Neutrophil (primary cell): Measurements from ENCODE around the gene GPM6B.

Experiments used
- H3K27ac ChIP-seq: fragments of 200-600 bp; sonication (generic); 2 replicates; pipeline ENCODE4 v1.5.1; 2016; ENCODE audit warnings: mild to moderate bottlenecking, moderate library complexity
- H3K27me3 ChIP-seq: fragments of 200-600 bp; sonication (generic); 2 replicates; pipeline ENCODE4 v1.6.0; 2016; ENCODE audit warnings: mild to moderate bottlenecking
- H3K36me3 ChIP-seq: fragments of 200-600 bp; sonication (generic); 2 replicates; pipeline ENCODE4 v1.5.1; 2017
- H3K4me1 ChIP-seq, 2 experiments: fragments of 200-600 bp in 1 of 2; sonication (generic) in 1 of 2; 1 replicate in 1 of 2; 2 replicates in 1 of 2; pipeline versions ENCODE4 v1.5.1 to v1.6.1; 2013 to 2016; ENCODE audit warnings: low read depth in 1 of 2, low read length in 1 of 2, mild to moderate bottlenecking in 1 of 2, moderate library complexity in 1 of 2; ENCODE audit not compliant: control insufficient read depth in 1 of 2, insufficient read depth in 1 of 2
- H3K4me3 ChIP-seq, 2 experiments: fragments of 200-600 bp in 1 of 2; sonication (generic) in 1 of 2; 1 replicate in 1 of 2; 2 replicates in 1 of 2; pipeline ENCODE4 v1.5.1; 2013 to 2016; ENCODE audit warnings: low read depth in 1 of 2, low read length in 1 of 2, mild to moderate bottlenecking in 1 of 2, moderate library complexity in 1 of 2
- H3K9me3 ChIP-seq: fragments of 200-600 bp; sonication (generic); 2 replicates; pipeline ENCODE4 v1.5.1; 2016
- CTCF ChIP-seq: fragments of 200-600 bp; sonication (generic); IDR thresholded peaks from 2 replicates; pipeline ENCODE4 v1.5.1; 2016; ENCODE audit warnings: antibody characterized with exemption

GPM6B gene

GRCh38 chrX:13721819-13722519 is 94.9 kb downstream of the GPM6B start:
- Histone ChIP-seq H3K27ac (peak overlapping the region; percentile 8), H3K27me3 (no peaks in the 10 kb centered on the region), H3K9me3 (no peaks in the 10 kb centered on the region), H3K4me3 (no peak overlapping the region), H3K36me3 (peaks cover 12% of the 10 kb centered on the region), H3K4me1 (no peaks in the 10 kb centered on the region)
- TF ChIP-seq CTCF = no peak

DNA sequence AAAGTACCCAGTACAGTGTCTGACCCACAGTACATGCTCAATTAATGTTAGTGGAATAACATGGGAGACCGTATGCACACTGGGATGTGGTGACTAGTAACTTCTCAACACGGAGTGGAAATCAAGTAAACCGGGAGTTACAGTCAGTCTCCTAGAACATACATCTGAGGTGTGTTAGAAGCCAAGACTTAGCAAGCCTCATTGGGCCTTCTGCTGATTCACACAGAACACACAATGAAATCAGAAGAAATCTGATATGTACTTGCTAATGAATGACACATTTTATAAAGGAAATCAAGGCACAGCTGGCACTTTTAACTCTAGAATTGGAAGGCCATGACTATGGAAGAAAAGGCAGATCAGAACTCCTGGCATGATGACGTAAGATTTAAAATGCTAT is 95.5 kb downstream of the GPM6B start:
- H3K4me3 ChIP-seq = no peak overlapping the region
- no peaks in the 10 kb centered on the region for H3K27me3 ChIP-seq
- peaks cover 14% of the 10 kb centered on the region for H3K36me3 ChIP-seq
- H3K4me1 ChIP-seq = no peaks in the 10 kb centered on the region
- no peak for TF ChIP-seq CTCF
- no peaks in the 10 kb centered on the region for H3K9me3 ChIP-seq
- H3K27ac ChIP-seq = no peak overlapping the region
